ENCODE results near the gene TTC8.

Gene TTC8

GRCh38 chr14:88829188-88829587, 4.7 kb downstream of the TTC8 start:
- no peaks in the 10 kb centered on the region for H3K4me1 ChIP-seq (ENCODE audit: control insufficient read depth in 1 of 2, insufficient read depth in 2 of 2, low read length in 2 of 2)
- no CpG with 5 or more reads among the region's 3 CpGs for WGBS (ENCODE audit: extremely low coverage, insufficient coverage, insufficient read length)

GRCh38 chr14:88829685-88830302, 5.3 kb downstream of the TTC8 start:
- no peak overlapping the region for H3K14ac ChIP-seq (ENCODE audit: low read length)
- no peak overlapping the region for H2BK120ac ChIP-seq (ENCODE audit: insufficient read depth, low read length, poor library complexity)
- H3K4me3 ChIP-seq (ENCODE audit: low read depth, low read length) = no peak overlapping the region
- no peak overlapping the region for H4K8ac ChIP-seq (ENCODE audit: low read depth, low read length)
- H2BK12ac ChIP-seq (ENCODE audit: low read length) = no peak overlapping the region
- DNase-seq = no peak
- 100% methylated on average over 1 of the region's 4 CpGs for WGBS (ENCODE audit: extremely low coverage, insufficient coverage, insufficient read length)
- no peak overlapping the region for H3K9ac ChIP-seq (ENCODE audit: low read length)
- H3K27me3 ChIP-seq (ENCODE audit: insufficient read depth, low read length) = no peaks in the 10 kb centered on the region
- H3K4ac ChIP-seq (ENCODE audit: low read depth, low read length) = no peak overlapping the region
- no peak overlapping the region for H3K23ac ChIP-seq (ENCODE audit: low read length)
- H3K4me2 ChIP-seq (ENCODE audit: low read length) = no peak overlapping the region
- no peak overlapping the region for H3K27ac ChIP-seq (ENCODE audit: low read depth, low read length)
- H4K91ac ChIP-seq (ENCODE audit: low read depth, low read length) = no peak overlapping the region
- H2BK5ac ChIP-seq (ENCODE audit: low read depth, low read length, poor library complexity) = no peak overlapping the region
- no peak overlapping the region for H2AK5ac ChIP-seq (ENCODE audit: low read length)
- no peaks in the 10 kb centered on the region for H3K9me3 ChIP-seq (ENCODE audit: insufficient read depth, low read depth, low read length)
- H2AFZ ChIP-seq (ENCODE audit: insufficient read depth, low read length, poor library complexity) = no peak overlapping the region
- H3K4me1 ChIP-seq (ENCODE audit: control insufficient read depth in 1 of 2, insufficient read depth in 2 of 2, low read length in 2 of 2) = no peaks in the 10 kb centered on the region
- H3K79me2 ChIP-seq (ENCODE audit: control insufficient read depth, insufficient read depth, low read length, poor library complexity) = peaks cover under 1% of the 10 kb centered on the region
- H4K12ac ChIP-seq (ENCODE audit: low read depth, low read length) = no peak overlapping the region
- no peak overlapping the region for H3K18ac ChIP-seq (ENCODE audit: low read length)
- H3K79me1 ChIP-seq (ENCODE audit: low read length) = peaks cover under 1% of the 10 kb centered on the region
- H3K36me3 ChIP-seq (ENCODE audit: control insufficient read depth in 1 of 2, insufficient read depth in 2 of 2, low read length in 2 of 2) = no peaks in the 10 kb centered on the region

More at GRCh38 chr14:88829188-88829587, 4.7 kb downstream of the TTC8 start:
- no peak overlapping the region for H2BK5ac ChIP-seq (ENCODE audit: low read depth, low read length, poor library complexity)
- no peaks in the 10 kb centered on the region for H3K27me3 ChIP-seq (ENCODE audit: insufficient read depth, low read length)
- no peak overlapping the region for H3K14ac ChIP-seq (ENCODE audit: low read length)
- H3K9me3 ChIP-seq (ENCODE audit: insufficient read depth, low read depth, low read length) = no peaks in the 10 kb centered on the region
- H4K91ac ChIP-seq (ENCODE audit: low read depth, low read length) = no peak overlapping the region
- no peaks in the 10 kb centered on the region for H3K36me3 ChIP-seq (ENCODE audit: control insufficient read depth in 1 of 2, insufficient read depth in 2 of 2, low read length in 2 of 2)
- H3K79me2 ChIP-seq (ENCODE audit: control insufficient read depth, insufficient read depth, low read length, poor library complexity) = peaks cover 3% of the 10 kb centered on the region
- no peak overlapping the region for H3K18ac ChIP-seq (ENCODE audit: low read length)
- no peak overlapping the region for H3K4ac ChIP-seq (ENCODE audit: low read depth, low read length)
- H3K9ac ChIP-seq (ENCODE audit: low read length) = no peak overlapping the region
- no peak overlapping the region for H3K23ac ChIP-seq (ENCODE audit: low read length)
- no peak overlapping the region for H4K8ac ChIP-seq (ENCODE audit: low read depth, low read length)
- H2BK120ac ChIP-seq (ENCODE audit: insufficient read depth, low read length, poor library complexity) = no peak overlapping the region
- no peak overlapping the region for H3K4me3 ChIP-seq (ENCODE audit: low read depth, low read length)
- H2BK12ac ChIP-seq (ENCODE audit: low read length) = no peak overlapping the region
- no peak overlapping the region for H3K4me2 ChIP-seq (ENCODE audit: low read length)
- no peak overlapping the region for H4K12ac ChIP-seq (ENCODE audit: low read depth, low read length)
- H2AK5ac ChIP-seq (ENCODE audit: low read length) = no peak overlapping the region
- no peak for DNase-seq
- no peak overlapping the region for H3K27ac ChIP-seq (ENCODE audit: low read depth, low read length)
- H2AFZ ChIP-seq (ENCODE audit: insufficient read depth, low read length, poor library complexity) = no peak overlapping the region
- H3K79me1 ChIP-seq (ENCODE audit: low read length) = peaks cover 4% of the 10 kb centered on the region

DNA sequence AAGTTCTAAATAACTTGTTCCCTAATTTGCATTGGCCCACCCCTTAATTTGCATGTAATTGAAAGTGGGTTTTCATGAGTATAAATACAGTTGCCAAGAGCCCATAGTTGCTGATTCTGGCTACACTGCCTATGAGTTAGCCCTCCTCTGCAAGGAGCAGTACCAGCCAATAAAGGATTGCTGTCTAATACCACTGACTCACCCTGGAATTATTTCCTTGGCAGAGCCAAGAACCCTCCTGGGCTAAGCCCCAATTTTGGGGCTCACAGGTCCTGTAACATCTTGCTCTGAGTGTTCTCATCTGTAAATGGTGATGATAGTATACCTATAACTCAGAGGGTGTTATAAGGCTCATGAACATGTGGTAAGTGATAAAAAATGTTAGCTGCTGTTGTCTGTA, 6.8 kb downstream of the TTC8 start:
- Histone ChIP-seq H2AK5ac (ENCODE audit: low read length) (no peak overlapping the region), H2BK5ac (ENCODE audit: low read depth, low read length, poor library complexity) (no peak overlapping the region), H3K14ac (ENCODE audit: low read length) (no peak overlapping the region), H4K12ac (ENCODE audit: low read depth, low read length) (no peak overlapping the region), H3K4ac (ENCODE audit: low read depth, low read length) (no peak overlapping the region), H3K18ac (ENCODE audit: low read length) (no peak overlapping the region), H3K9me3 (ENCODE audit: insufficient read depth, low read depth, low read length) (no peaks in the 10 kb centered on the region), H2BK12ac (ENCODE audit: low read length) (no peak overlapping the region), H3K23ac (ENCODE audit: low read length) (no peak overlapping the region), H3K27ac (ENCODE audit: low read depth, low read length) (no peak overlapping the region), H4K91ac (ENCODE audit: low read depth, low read length) (no peak overlapping the region), H3K27me3 (ENCODE audit: insufficient read depth, low read length) (no peaks in the 10 kb centered on the region), H4K8ac (ENCODE audit: low read depth, low read length) (no peak overlapping the region), H3K4me1 (ENCODE audit: control insufficient read depth in 1 of 2, insufficient read depth in 2 of 2, low read length in 2 of 2) (no peaks in the 10 kb centered on the region), H2BK120ac (ENCODE audit: insufficient read depth, low read length, poor library complexity) (no peak overlapping the region), H3K36me3 (ENCODE audit: control insufficient read depth in 1 of 2, insufficient read depth in 2 of 2, low read length in 2 of 2) (no peaks in the 10 kb centered on the region), H3K4me3 (ENCODE audit: low read depth, low read length) (no peak overlapping the region), H3K9ac (ENCODE audit: low read length) (no peak overlapping the region), H3K4me2 (ENCODE audit: low read length) (no peak overlapping the region), H2AFZ (ENCODE audit: insufficient read depth, low read length, poor library complexity) (no peak overlapping the region), H3K79me1 (ENCODE audit: low read length) (no peaks in the 10 kb centered on the region), H3K79me2 (ENCODE audit: control insufficient read depth, insufficient read depth, low read length, poor library complexity) (no peaks in the 10 kb centered on the region)
- no peak for DNase-seq

DNA sequence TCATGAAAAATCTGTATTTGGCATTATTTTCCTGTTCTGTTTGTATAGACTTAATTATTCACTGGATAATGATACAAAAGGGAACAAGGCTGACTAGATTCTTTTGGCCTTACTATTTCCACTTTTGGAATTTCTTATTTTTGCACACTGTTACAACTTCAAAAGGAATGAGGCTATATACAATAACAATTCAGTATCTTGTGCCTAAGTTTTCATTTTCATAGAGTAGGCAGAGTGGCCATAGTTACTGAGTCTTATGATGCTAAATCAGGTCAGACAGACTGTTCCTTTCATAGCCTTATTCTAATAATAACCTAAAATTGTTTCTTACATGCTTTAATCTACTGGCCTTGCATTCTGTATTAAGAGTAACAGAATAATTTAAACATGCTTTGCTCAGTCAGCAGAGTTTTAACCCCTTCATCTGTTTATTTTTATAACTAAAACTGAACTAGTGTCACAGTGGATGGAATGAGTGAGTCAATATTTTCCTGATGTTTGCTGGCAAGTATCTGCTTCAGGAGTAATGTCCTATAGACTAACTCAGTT, 10.5 kb downstream of the TTC8 start:
- Histone ChIP-seq H3K36me3 (ENCODE audit: control insufficient read depth in 1 of 2, insufficient read depth in 2 of 2, low read length in 2 of 2) (no peaks in the 10 kb centered on the region), H3K9ac (ENCODE audit: low read length) (no peak overlapping the region), H4K91ac (ENCODE audit: low read depth, low read length) (no peak overlapping the region), H3K27me3 (ENCODE audit: insufficient read depth, low read length) (no peaks in the 10 kb centered on the region), H3K4ac (ENCODE audit: low read depth, low read length) (no peak overlapping the region), H2BK5ac (ENCODE audit: low read depth, low read length, poor library complexity) (no peak overlapping the region), H2AK5ac (ENCODE audit: low read length) (no peak overlapping the region), H2AFZ (ENCODE audit: insufficient read depth, low read length, poor library complexity) (no peak overlapping the region), H4K12ac (ENCODE audit: low read depth, low read length) (no peak overlapping the region), H2BK12ac (ENCODE audit: low read length) (no peak overlapping the region), H3K4me2 (ENCODE audit: low read length) (no peak overlapping the region), H2BK120ac (ENCODE audit: insufficient read depth, low read length, poor library complexity) (no peak overlapping the region), H3K4me3 (ENCODE audit: low read depth, low read length) (no peak overlapping the region), H3K27ac (ENCODE audit: low read depth, low read length) (no peak overlapping the region), H3K14ac (ENCODE audit: low read length) (no peak overlapping the region), H3K18ac (ENCODE audit: low read length) (no peak overlapping the region), H4K8ac (ENCODE audit: low read depth, low read length) (no peak overlapping the region), H3K79me2 (ENCODE audit: control insufficient read depth, insufficient read depth, low read length, poor library complexity) (no peaks in the 10 kb centered on the region), H3K4me1 (ENCODE audit: control insufficient read depth in 1 of 2, insufficient read depth in 2 of 2, low read length in 2 of 2) (no peaks in the 10 kb centered on the region), H3K79me1 (ENCODE audit: low read length) (no peaks in the 10 kb centered on the region), H3K9me3 (ENCODE audit: insufficient read depth, low read depth, low read length) (no peaks in the 10 kb centered on the region), H3K23ac (ENCODE audit: low read length) (no peak overlapping the region)
- peak; percentile 2 to 78 for DNase-seq

Measured in trophoblast cell (in vitro differentiated cells and primary cell).